GM18951 (cell line): ENCODE results near the gene THEM5.

Experiments used
- POLR2A ChIP-seq: IDR thresholded peaks from 4 replicates; pipeline ENCODE4 v1.6.1; 2011; ENCODE audit warnings: mild to moderate bottlenecking; ENCODE audit not compliant: insufficient read length, insufficient read depth; ENCODE audit errors: extremely low read depth
- in situ Hi-C: fragments of 300-500 bp; cut with MboI; formaldehyde crosslinking; loops from one replicate; pipeline ENCODE4 v1.12.0; 2022; ENCODE audit warnings: low sequenced_read_pairs, mixed read lengths, inconsistent platforms; ENCODE audit not compliant: unreplicated experiment

Gene THEM5

GRCh38 chr1:151803915-151804314 lies 49.6 kb downstream of the THEM5 start:
- TF ChIP-seq POLR2A = no peak
- in situ Hi-C loops = no loop called here

- no peak for TF ChIP-seq POLR2A
- in situ Hi-C loops = no loop called here
Observed at GRCh38 chr1:151803164-151803563, 50.3 kb downstream of the THEM5 start.

- TF ChIP-seq POLR2A = no peak
- in situ Hi-C loops = no loop called here
Observed at GRCh38 chr1:151802372-151802771, 51.1 kb downstream of the THEM5 start.

GRCh38 chr1:151801846-151802245 lies 51.7 kb downstream of the THEM5 start:
- TF ChIP-seq POLR2A = no peak
- in situ Hi-C loops = no loop called here

GRCh38 chr1:151801310-151801820 lies 52.1 kb downstream of the THEM5 start:
- in situ Hi-C loops = no loop called here
- TF ChIP-seq POLR2A = no peak

GRCh38 chr1:151800830-151801229 lies 52.7 kb downstream of the THEM5 start:
- in situ Hi-C loops = no loop called here

GRCh38 chr1:151799179-151800022 lies 54.1 kb downstream of the THEM5 start:
- TF ChIP-seq POLR2A = no peak
- in situ Hi-C loops = no loop called here

More at GRCh38 chr1:151800830-151801229, 52.7 kb downstream of the THEM5 start:
- no peak for TF ChIP-seq POLR2A

GRCh38 chr1:151798571-151798970 lies 54.9 kb downstream of the THEM5 start:
- in situ Hi-C loops = no loop called here
- TF ChIP-seq POLR2A = no peak
